Kidney capillary endothelial cell (primary cell): ENCODE data around the gene MROH8.

ENCODE experiments used
- DNase-seq: peaks from one replicate; pipeline ENCODE4 v3.0.0-alpha.2; 2018; ENCODE audit warnings: low spot score

The MROH8 gene

DNA sequence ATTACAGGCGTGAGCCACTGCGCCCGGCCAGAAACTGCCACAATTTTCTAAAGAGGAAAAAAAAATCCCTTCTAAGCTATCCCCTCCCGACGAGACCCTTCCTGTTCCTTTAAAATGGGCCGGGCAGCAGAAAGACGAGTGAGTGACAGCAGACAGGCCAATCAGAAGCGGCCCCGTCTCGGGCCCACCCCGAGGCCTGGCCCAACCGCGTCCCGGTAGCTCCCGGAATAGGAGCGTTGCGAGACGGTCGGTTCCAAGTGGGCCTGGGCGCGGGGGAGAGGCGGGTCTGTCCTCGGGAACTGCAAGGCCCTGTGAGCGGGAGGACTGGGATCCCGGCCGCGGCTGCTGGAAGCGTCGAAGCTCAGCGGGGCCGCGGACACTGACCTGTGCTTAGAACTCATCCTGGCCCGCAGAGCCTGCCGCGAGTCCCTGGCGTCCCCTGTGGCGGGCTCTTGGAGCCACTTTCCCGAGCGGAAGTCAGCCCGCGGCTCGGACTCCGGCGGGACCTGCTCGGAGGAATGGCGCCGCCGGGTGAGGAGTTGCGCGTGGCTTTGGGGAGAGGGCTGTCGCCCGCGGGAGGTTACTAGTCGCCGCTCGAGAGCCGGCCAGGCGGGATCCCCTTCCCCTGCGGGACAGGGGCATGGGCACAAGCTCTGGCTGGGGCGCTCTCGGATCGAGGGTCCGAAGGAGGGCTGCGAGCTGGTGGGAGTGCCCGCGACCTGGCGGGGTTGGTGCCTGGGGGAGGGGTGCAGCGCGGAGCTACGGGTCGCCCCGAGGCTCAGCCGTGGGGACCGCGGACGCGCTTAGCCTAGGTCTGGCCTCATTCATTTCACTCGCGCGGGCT lies at the start of gene MROH8, which contains the start of gene RPN2:
TSS of gene MROH8 (minus strand) at position 710 of the 844 bp plus-strand sequence.
TSS of gene RPN2 (plus strand) at position 492 of the 844 bp plus-strand sequence. CDS start at position 519, 27 bp downstream.
- peak; percentile 95 for DNase-seq

DNA sequence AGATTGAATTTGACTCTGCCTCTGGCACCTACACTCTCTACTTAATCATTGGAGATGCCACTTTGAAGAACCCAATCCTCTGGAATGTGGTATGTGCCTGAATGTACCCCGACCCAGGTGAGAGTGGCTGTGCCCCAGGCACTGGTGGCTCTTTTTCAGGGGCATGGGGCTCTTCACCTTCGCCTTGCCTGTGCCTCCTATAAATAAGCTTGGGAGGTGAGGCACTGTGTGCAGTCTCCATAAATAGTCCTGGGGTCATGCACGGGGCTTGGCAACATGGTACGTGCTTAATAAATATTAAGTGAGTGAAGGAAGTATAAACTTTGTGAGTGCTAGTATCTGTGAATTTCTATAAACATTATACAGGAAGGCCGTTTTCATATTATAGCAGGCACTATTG lies 49.3 kb upstream of the MROH8 start:
- no peak for DNase-seq

DNA sequence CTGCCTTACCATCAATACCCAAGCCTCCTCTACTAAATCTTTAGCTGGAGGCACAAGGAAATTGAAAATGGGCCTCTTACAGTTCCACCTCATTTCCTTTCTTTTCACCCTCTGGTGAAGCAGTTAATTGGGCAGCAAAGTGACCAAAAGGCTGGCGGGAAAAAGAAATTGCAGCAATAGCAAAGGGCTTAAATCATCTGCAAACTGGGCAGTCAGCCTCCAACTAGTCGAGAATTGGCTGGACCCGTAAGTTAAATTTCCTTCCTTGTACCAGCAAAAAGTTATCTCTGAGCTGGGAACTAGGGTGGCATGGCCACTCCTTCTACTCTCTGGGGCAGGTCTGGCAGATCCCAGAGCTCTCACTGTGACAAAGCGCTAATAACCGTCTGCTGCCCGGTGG lies 48.7 kb upstream of the MROH8 start:
- DNase-seq: no peak

DNA sequence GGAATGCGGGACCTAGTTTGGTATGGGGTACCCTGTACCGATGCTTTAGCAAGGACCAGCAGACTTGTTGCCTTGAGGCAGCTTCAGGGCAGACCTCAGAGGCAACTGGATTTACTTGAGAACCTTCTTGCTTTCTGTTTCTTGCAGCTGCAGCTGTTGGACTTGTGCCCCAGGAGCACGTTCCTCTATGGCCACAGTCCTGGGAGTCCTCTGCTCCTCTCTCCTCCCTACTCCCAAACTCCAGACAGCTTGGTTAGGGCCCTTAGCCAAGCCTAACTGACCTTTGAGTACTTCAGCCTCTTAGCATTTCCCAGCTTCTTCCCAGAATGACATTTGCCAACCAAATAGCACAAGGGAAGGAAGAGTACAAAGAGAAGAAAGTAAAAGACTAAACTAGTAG lies 47.5 kb upstream of the MROH8 start:
- no peak for DNase-seq

DNA sequence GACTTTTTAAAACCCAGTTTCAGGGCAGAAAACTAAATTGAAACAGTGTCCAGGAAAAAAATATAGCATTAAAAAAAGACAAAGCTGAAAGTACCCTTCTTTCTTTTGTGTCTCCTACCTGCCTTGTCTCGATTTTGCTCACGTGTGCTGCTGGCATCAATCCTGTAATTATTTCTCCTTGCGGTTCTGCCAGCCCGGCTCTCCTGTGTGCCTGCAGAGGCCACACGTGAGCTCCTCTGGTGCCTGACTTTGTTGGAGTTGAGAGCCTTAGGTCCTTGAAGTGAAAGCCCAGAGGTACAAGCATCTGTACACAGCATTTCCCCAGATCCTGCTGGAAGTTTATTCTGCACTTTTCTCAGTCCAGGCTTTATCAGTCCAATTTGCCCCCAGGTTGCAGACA lies 45.8 kb upstream of the MROH8 start:
- DNase-seq: no peak

DNA sequence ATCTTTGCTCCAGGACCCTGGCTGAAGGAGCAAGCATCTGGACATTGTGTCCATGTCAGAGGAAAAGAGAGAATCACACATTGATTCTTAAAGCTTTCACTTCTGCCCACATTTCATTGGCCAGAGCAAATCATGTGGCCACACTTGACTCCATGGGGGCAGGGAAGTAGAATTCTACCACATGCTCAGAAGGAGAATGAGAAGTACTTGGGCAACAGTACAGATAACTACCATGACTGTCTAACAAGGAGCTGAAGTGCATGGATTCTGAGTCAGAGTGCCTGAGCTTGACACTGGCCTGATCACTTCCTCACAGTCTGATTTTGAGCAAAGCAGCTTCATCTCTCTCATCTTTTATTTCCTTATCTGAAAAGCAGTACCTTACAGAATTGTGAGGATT lies 43.7 kb upstream of the MROH8 start:
- DNase-seq: peak; percentile 40

DNA sequence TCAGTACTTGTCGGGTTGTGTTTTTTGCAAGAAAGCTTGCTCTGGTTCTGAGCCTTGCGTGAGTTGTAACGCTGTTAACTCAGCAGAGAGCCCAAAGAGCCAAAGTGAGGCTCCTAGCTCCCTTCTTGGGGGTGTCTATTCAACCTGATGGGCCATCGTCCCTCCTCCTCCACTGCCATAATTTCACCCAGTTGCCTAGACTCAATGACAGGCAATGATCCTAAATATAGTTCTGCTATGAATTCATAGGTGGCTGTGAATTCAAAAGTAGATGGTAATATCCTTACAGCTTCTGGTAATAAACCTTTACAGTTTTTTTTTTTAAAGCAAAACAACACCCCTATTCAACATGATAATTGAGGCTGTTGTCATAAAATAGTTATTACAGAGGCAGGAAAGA lies 42.7 kb upstream of the MROH8 start:
- DNase-seq: no peak

DNA sequence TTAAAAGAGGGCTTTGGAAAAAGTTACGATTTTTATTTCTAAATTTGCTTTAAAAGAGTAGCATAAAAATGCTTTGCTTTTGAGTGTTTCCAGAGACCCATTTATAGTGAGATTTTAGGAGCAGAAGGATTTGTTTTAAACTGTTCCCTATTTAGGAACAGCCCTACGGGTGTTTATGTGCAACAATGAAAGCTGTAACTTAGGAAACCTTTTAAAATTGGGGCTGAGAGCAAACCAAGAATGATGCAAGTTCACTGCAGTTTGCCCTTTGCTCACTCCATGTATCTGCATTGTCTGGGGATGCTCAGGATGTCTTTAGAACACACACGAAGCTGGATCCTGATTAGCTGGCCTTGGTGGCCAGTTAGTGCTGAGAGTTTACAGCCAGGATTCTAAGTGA lies 41.4 kb upstream of the MROH8 start:
- no peak for DNase-seq

DNA sequence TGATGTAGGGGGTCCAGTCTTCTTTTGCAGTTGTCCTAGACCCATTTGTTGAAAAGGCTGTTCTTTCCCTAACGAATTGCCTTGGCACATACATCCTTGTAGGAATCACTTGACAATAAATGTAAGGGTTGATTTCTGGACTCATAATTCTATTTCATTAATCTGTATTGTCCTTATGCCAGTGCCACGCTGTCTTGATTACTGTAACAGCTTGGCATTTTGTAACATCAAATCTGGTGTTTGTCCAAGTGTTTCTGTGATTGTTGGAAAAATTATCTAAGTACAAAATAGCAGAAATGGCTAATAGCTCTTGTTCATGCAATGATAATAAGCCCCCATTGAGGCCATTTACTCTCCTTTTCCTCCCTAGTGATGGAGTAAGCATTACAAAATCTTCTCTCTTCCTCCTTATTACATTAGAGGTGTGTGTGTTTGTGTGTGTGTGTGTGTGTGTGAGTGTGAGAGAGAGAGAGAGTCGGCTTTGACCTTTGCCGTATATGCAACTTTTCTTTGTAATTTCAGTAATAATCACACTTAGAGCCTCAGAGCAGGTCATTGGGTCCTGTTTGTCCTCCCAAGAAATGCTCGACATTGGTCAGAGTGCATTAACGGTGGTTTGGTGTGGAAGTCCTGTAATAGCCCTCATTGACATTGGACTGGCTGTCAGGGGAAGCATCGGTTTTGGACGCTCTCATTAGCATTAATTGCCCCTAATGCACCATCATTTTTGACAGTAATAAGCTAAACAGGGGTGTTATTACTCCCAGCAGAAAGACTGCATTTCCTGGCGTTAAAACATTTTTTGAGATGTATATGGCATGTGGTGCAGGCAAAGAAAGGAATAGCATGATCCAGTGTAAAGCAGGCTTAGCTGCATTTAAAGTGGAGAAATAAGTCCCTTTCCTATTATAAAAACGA lies 40.7 kb upstream of the MROH8 start:
- DNase-seq: no peak

DNA sequence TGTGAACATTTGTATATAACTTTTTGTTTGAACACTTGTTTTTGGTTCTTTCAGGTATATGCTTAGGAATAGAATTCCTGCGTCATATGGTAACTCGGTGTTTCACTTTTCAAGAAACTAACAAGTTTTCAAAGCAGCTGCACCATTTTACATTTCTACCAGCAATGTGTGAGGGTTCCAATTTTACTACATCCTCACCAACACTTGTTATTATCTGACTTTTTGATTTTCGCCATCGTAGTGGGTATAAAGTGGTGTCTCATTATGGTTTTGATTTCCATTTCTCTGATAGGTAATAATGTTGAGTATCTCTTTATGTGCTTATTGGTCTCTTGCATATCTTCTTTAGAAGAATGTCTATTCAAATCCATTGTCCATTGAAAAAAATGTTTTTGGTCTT lies 39.6 kb upstream of the MROH8 start:
- no peak for DNase-seq

DNA sequence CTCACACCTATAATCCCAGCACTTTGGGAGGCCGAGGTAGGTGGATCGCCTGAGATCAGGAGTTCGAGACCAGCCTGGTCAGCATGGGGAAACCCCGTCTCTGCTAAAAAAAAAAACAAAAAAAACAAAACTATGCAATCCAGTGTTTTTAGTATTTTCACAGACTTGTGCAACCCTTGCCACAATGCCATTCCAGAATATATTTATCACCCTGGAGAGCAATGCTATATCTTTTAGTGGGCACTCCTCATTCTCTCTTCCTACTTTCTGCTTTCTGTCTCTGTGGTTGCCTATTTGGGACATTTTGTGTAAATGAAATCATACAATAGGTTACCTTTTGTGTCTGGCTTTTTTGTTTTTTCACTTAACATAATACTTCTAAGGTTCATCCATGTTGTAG lies 39.1 kb upstream of the MROH8 start:
- no peak for DNase-seq

DNA sequence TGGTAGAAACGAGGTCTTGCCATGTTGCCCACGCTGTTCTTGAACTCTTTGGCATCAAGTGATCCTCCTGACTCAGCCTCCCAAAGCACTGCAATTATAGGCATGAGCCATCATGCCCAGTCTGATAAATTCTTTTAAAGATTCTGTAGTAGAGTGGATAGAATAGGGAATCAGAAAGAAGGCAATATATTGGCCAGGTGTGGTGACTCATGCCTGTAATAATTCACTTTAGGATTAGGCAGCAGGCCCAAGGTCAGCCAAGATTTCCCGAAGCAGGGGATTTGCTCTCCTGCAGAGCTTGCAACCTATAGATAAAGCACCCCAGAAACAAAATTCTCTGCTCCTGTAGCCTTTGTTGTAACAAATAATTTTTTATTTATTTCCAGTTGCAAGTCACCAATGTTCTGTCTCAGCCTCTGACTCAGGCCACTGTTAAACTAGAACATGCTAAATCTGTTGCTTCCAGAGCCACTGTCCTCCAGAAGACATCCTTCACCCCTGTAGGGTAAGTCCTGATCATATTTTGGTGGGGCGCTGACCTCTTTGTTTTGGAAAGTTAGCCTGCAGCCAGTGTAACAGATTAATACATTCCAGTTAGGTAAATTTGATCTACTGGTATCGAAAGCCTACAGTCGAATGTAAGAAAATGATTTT lies 30.4 kb upstream of the MROH8 start:
- no peak for DNase-seq

DNA sequence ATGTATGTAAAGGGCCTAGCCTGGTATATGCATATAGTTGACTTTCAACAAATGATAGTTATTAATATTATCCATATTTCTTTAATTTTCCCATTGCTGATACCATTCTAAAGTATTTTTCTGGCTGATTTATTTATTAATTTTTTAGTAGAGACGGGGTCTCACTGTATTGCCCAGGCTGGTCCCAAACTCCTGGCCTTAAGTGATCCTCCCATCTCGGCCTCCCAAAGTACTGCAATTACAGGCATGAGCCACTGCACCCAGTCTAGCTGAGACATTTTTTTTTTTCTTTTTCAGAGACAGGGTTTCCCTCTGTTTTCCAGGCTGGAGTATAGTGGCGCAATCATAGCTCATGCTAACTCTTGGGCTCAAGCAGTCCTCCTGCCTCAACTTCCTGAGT lies 29.8 kb upstream of the MROH8 start:
- no peak for DNase-seq

DNA sequence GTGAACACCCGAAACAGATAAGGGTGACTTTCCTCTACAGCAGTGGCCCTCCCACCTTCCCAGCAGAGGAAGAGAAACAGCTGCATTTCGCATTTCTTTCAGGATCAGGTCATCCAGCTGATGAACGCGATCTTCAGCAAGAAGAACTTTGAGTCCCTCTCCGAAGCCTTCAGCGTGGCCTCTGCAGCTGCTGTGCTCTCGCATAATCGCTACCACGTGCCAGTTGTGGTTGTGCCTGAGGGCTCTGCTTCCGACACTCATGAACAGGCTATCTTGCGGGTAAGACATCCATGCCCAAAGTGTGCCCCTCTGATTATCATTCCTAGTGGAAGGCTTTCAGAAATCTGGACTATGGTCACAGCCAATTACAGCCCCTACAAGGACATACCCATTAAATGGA lies 27.8 kb upstream of the MROH8 start:
- DNase-seq: no peak

DNA sequence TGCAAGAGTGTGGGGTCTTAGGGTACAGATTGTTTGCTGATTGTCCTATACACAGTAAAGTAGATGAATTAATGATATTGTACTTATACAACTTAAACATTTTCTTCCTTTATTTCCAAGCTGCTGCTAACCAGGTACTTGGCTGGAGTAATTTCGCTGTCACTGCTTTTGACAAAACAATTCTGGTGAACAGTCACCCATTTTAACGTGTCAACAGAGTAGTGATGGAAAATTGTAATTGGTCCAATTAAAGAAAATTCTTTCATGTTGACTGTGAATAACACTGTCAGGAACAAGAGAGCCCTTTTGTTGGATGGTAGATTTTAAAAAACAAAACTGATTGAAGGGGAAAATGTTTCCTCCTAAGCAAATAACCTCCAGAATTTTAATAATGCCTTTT lies 26.4 kb upstream of the MROH8 start:
- DNase-seq: no peak

DNA sequence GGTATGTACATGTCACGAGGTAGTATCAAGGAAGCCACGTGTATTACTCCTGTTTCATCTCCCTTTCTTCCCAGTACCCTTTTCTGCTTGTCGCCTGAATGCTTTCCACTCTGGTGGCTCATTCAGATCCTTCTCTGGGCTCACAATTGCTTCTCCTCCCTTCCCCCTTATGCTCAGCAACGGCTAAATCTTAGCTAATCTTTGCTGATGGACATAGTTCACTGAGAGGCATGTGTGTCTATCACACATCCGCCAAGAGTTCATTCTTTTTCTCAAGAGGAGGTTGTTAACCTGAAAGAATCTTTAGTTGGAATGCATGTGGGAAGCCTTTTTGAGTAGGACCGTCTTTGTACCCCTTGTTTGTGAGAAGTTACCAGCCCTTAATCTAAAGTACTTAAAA lies 25.8 kb upstream of the MROH8 start:
- no peak for DNase-seq

DNA sequence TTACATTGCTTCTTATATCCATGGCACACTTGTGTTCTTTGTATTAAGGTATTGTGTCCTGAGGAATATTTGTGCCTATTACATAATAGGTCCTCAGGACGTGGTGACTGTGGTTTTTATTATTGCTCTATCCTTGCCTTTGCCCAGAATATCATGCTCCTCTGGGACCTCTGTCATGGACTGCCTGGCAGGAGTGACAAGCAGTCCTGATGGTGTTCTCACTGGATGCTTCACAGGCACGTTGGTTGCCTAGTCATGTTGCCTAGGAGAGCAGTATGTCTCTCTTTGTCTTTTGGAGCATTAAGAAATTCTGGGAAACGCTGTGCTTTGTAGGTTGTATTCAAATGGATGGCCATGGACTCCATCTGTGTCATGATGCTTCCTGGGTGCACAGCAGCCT lies 24.7 kb upstream of the MROH8 start:
- DNase-seq: no peak

DNA sequence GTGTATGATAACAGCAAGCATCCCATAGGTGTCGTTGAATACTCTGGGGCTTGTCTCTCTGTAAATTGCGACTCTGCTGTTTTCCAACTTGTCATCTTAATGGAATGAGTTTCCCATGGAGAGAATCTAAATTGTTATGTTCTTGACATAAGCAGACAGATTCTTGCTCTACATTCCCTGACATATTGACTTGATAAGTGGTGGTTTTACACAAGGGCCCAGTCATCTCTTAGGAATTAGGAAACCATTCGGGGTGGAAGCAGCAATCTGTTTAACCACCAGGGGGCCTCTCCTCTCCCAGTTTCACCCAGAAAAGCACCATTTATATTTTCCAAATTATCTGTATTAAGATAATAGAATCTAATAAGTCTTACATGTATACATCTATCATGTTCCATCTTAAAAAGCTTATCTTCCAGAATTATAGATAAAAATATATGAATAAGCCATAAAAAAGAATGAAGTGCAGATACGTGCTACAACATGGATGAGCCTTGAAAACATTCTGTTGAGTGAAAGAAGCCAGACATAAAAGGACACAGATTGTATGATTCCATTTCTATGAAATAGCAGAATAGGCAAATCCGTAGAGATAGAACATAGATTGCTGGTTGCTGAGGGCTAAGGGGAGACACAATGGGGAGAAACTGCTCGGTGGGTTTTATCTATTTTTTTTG lies 23.1 kb upstream of the MROH8 start:
- peak; percentile 71 for DNase-seq

DNA sequence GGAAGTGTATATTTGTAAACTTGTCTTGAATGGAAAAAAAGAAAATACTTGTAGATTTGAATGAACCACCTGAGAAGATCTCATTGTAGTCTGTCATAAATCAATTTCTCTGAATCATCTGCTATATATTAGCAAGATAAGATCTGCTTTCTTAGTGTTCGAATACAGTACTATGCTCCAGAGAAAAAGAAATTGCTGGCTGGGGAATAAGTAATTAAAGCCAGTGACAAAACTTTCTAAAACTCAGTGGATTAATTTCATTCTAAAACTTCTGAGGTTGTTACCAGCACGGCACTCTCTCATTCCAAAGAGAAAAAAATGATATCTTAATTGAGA lies 22.4 kb upstream of the MROH8 start:
- DNase-seq: no peak

DNA sequence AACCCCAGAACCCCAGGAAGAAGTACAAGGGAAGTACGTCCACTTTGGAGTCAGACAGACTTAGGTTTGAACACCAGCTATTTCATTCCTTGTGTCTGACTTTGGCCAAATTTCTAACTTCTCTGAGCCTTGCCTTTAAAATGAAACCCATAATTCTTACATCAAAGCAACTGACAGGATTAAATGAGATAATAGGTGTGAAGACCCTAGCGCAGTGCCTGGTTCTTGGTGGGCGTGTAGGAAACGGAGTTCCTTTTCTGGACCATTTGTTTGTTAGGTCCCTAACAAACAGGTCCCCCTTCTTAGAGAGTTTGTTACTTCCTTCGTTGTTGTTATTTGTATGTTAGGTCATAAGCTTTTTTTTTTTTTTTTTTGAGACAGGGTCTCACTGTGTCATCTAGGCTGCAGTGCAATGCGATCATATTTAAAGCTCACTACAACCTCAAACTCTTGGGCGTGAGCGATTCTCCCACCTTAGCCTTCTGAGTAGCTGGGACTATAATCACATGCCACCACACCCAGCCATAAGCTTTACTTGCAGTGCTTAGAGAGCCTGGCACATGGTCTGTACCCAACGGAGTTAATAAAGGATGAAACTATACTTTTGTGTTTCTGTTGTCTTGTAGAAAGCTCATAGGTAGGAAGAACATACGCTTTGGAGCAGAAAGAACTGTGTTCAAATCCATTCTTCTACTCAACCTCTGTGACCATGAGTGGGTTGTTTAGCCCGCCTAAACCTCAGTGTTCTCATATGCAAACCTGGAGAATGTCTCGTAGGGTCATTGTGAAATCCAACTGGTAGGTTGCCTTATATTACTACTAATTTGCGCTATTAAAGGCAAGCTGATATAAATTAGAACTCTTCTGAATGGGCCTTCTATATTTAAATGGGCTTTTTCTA lies 21.8 kb upstream of the MROH8 start:
- no peak for DNase-seq

DNA sequence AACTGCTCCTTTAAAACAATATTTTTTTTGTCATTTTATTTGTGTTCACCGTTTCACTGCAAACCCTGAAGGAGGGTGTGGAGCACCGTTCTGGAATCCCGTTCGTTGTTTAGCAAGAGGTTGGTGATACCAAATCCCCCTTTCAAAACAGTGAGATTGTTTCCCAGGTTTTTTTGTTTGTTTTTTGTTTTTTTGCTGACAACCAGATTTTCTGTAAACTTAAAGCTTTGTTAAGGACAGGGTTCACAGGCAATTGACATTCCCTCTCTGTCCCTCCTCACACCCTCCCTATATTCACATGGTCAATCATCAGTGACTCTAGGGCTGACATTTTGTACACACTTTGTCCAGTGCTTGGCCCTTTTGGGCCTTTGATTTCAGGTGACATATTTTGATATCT lies 21.0 kb upstream of the MROH8 start:
- no peak for DNase-seq
